K562 treated with DMSO at 1 percent for 24 hours (cell line): ENCODE results near the gene CMTM5. TPM values are rescaled to one million over a fixed set of nuclear protein-coding genes. Genes with fewer than 3 reads are reported as not detected.

ENCODE experiments used
- total RNA-seq: library from RNA; unstranded; fragments of 300-600 nt; gene quantifications from 2 replicates; pipeline ENCODE4 v1.2.3, GENCODE V29; 2022; ENCODE audit warnings: low read depth; ENCODE audit not compliant: insufficient read depth

The CMTM5 gene
- not detected in 2 replicates for total RNA-seq

GRCh38 chr14:23376482-23377197, at the start of gene CMTM5:
Gene CMTM5, plus strand, starts transcription at chr14:23377046. Its CDS starts 206 bp downstream, at chr14:23377252.

GRCh38 chr14:23352506-23353432, 24.1 kb upstream of the CMTM5 start, which contains the start of gene SLC22A17:
Gene SLC22A17, minus strand, starts transcription at chr14:23352887.

GRCh38 chr14:23365036-23365731, 11.7 kb upstream of the CMTM5 start, which contains the start of gene EFS:
Gene EFS, minus strand, starts transcription at chr14:23365172. Its CDS starts 147 bp downstream, at chr14:23365025.

GRCh38 chr14:23372509-23372908, 4.3 kb upstream of the CMTM5 start, which contains the start of gene IL25:
Gene IL25, plus strand, starts transcription at chr14:23372809.

GRCh38 chr14:23407516-23408306, 30.9 kb downstream of the CMTM5 start, which contains the start of gene MYH6:
Gene MYH6, minus strand, starts transcription at chr14:23408273. Its CDS starts 1,050 bp downstream, at chr14:23407223.

Other genes with a start within 250 kb of the CMTM5 start
- gene SLC7A8, start 193.4 kb upstream of the CMTM5 start, total RNA-seq = 7.6 and 9.6 TPM in 2 replicates
- gene RNF212B, start 139.1 kb upstream of the CMTM5 start, total RNA-seq = not detected in 2 replicates
- gene HOMEZ, start 90.9 kb upstream of the CMTM5 start, total RNA-seq = 11.7 and 15.7 TPM in 2 replicates
- gene PPP1R3E, start 74.2 kb upstream of the CMTM5 start, total RNA-seq = 9.0 and 10.3 TPM in 2 replicates
- gene BCL2L2, start 70.2 kb upstream of the CMTM5 start, total RNA-seq = 18.4 and 20.3 TPM in 2 replicates
- 97.6 and 109 TPM in 2 replicates for gene PABPN1, start 55.6 kb upstream of the CMTM5 start, total RNA-seq
- gene SLC22A17, start 24.2 kb upstream of the CMTM5 start, total RNA-seq = 0.73 and 1.1 TPM in 2 replicates
- not detected in 2 replicates for gene EFS, start 11.9 kb upstream of the CMTM5 start, total RNA-seq
- gene IL25, start 4.2 kb upstream of the CMTM5 start, total RNA-seq = not detected in 2 replicates
- gene MYH6, start 31.2 kb downstream of the CMTM5 start, total RNA-seq = not detected in 2 replicates
- gene MYH7, start 58.6 kb downstream of the CMTM5 start, total RNA-seq = not detected in 2 replicates
- gene NGDN, start 92.7 kb downstream of the CMTM5 start, total RNA-seq = 31.3 and 32.8 TPM in 2 replicates
- gene ZFHX2, start 174.7 kb downstream of the CMTM5 start, total RNA-seq = 0.14 and 0.25 TPM in 2 replicates
- 5.7 and 7.4 TPM in 2 replicates for gene THTPA, start 179.2 kb downstream of the CMTM5 start, total RNA-seq
- 45.8 and 58.3 TPM in 2 replicates for gene AP1G2, start 190.7 kb downstream of the CMTM5 start, total RNA-seq
- 0.45 TPM in 2 replicates for gene JPH4, start 201.7 kb downstream of the CMTM5 start, total RNA-seq